HCT116 (cell line): Measurements from ENCODE around the gene MAML2. TPM values are rescaled to one million over a fixed set of nuclear protein-coding genes. Genes with fewer than 3 reads are reported as not detected.

Source experiments
- ATAC-seq: fragments of 200-7000 bp; cut with Tn5 transposase; 2 replicates; pipeline ENCODE4 v1.9.1; 2020; ENCODE audit warnings: mild to moderate bottlenecking, moderate library complexity
- BruUV-seq: library from RNA; stranded (reverse); fragments of 400-500 nt; replicated peaks from 2 replicates; lab custom pipeline; 2021; lab: Mats Ljungman, UMichigan
- CTCF ChIA-PET: fragments of 300-600 bp; sonication (Branson Sonifier 250); formaldehyde crosslinking; loops from one replicate; lab custom pipeline; 2021; ENCODE audit warnings: antibody characterized with exemption; lab: Charles Lee
- POLR2A ChIA-PET: fragments of 300-600, 350-600 bp; sonication (Branson Sonifier 250); formaldehyde crosslinking; loops from one replicate; lab custom pipeline; 2021; ENCODE audit warnings: antibody characterized with exemption; lab: Charles Lee
- RAD21 ChIA-PET, 2 experiments: fragments of 300-600 bp; sonication (Branson Sonifier 250); formaldehyde crosslinking; loops; one replicate each; lab custom pipeline; 2023; ENCODE audit warnings: low total read pairs in 2 of 2; ENCODE audit not compliant: uncharacterized antibody in 2 of 2, unreplicated experiment in 2 of 2, low non-redundant PET in 1 of 2; lab: Charles Lee
- DNase-seq: peaks from one replicate; pipeline ENCODE4 v3.0.0-alpha.2; 2010; ENCODE audit warnings: low read depth, low spot score
- H2AFZ ChIP-seq: fragments of 200-600 bp; shearing (Covaris generic), sonication (generic); 2 replicates; pipeline ENCODE4 v1.6.1; 2017; ENCODE audit warnings: low read depth, mixed run types, mixed read lengths, antibody characterized with exemption, low read length; ENCODE audit not compliant: poor library complexity, severe bottlenecking
- H3K27ac ChIP-seq: 2 replicates; pipeline ENCODE4 v1.5.1; 2012; ENCODE audit warnings: low read depth, low read length
- H3K27me3 ChIP-seq: fragments of 200-600 bp; sonication (generic); 2 replicates; pipeline ENCODE4 v1.6.1; 2016; ENCODE audit warnings: mixed run types, low read length, mixed read lengths; ENCODE audit not compliant: insufficient read depth
- H3K36me3 ChIP-seq, 2 experiments: fragments of 200-500 bp in 1 of 2; fragments of 200-600 bp in 1 of 2; sonication (Bioruptor generic) in 1 of 2; sonication (generic) in 1 of 2; 2 replicates each; pipeline versions ENCODE4 v1.5.1 to v1.6.1; 2014 to 2016; ENCODE audit warnings: low read length in 2 of 2, inconsistent platforms in 1 of 2, mixed read lengths in 1 of 2, mixed run types in 1 of 2; ENCODE audit not compliant: insufficient read depth in 2 of 2, control insufficient read depth in 1 of 2
- H3K4me1 ChIP-seq, 2 experiments: fragments of 200-600 bp in 1 of 2; sonication (generic) in 1 of 2; 2 replicates each; pipeline versions ENCODE4 v1.5.1 to v1.6.1; 2012 to 2017; ENCODE audit warnings: low read length in 2 of 2, inconsistent platforms in 1 of 2, mild to moderate bottlenecking in 1 of 2, mixed read lengths in 1 of 2, mixed run types in 1 of 2, moderate library complexity in 1 of 2; ENCODE audit not compliant: insufficient read depth in 2 of 2, control insufficient read depth in 1 of 2
- H3K4me2 ChIP-seq: fragments of 200-600 bp; sonication (generic); 2 replicates; pipeline ENCODE4 v1.6.1; 2017; ENCODE audit warnings: mixed run types, low read length, mixed read lengths
- H3K4me3 ChIP-seq, 2 experiments: fragments of 200-600 bp in 1 of 2; sonication (generic) in 1 of 2; replicated peaks in 1 of 2; 2 replicates each; pipeline ENCODE4 v1.5.1; 2011 to 2016; ENCODE audit warnings: low read length in 2 of 2, control low read depth in 1 of 2, low read depth in 1 of 2, mild to moderate bottlenecking in 1 of 2, mixed read lengths in 1 of 2, mixed run types in 1 of 2
- H3K79me2 ChIP-seq: fragments of 200-600 bp; sonication (generic); 2 replicates; pipeline ENCODE4 v1.6.1; 2017; ENCODE audit warnings: mild to moderate bottlenecking, mixed run types, low read length, moderate library complexity, mixed read lengths; ENCODE audit not compliant: insufficient read depth
- H3K9ac ChIP-seq: fragments of 200-600 bp; sonication (generic); 2 replicates; pipeline ENCODE4 v1.6.1; 2016; ENCODE audit warnings: low read length, mixed read lengths
- H3K9me2 ChIP-seq: fragments of 200-600 bp; sonication (generic), shearing (Covaris generic); 2 replicates; pipeline ENCODE4 v1.6.1; 2017; ENCODE audit warnings: mixed run types, mild to moderate bottlenecking, moderate library complexity; ENCODE audit not compliant: insufficient read depth
- H3K9me3 ChIP-seq, 2 experiments: fragments of 200-500 bp in 1 of 2; fragments of 200-600 bp in 1 of 2; sonication (Bioruptor generic) in 1 of 2; sonication (generic) in 1 of 2; 2 replicates each; pipeline ENCODE4 v1.6.1; 2014 to 2017; ENCODE audit warnings: low read length in 2 of 2, mixed read lengths in 2 of 2, inconsistent platforms in 1 of 2, low read depth in 1 of 2, mild to moderate bottlenecking in 1 of 2, mixed run types in 1 of 2, moderate library complexity in 1 of 2; ENCODE audit not compliant: control insufficient read depth in 1 of 2, insufficient read depth in 1 of 2
- H4K20me1 ChIP-seq: fragments of 200-600 bp; sonication (generic), shearing (Covaris generic); 2 replicates; pipeline ENCODE4 v1.6.1; 2017; ENCODE audit warnings: mixed run types, mild to moderate bottlenecking, moderate library complexity; ENCODE audit not compliant: insufficient read depth
- EGR1 ChIP-seq: IDR thresholded peaks from 2 replicates; pipeline ENCODE4 v1.6.1; 2012; ENCODE audit warnings: low read depth
- TCF7L2 ChIP-seq: IDR thresholded peaks from 2 replicates; pipeline ENCODE4 v1.7.0; 2011; ENCODE audit warnings: borderline replicate concordance, inconsistent platforms; ENCODE audit not compliant: insufficient read depth, insufficient read length; ENCODE audit errors: extremely low read depth
- intact Hi-C: fragments of 100-400 bp; cut with micrococcal nuclease; formaldehyde crosslinking; loops from 2 replicates; pipeline ENCODE4 v1.10.0; 2022
- total RNA-seq: library from RNA; stranded (reverse); gene quantifications from one replicate; pipeline ENCODE4 v1.2.1, GENCODE V29; 2021; ENCODE audit not compliant: unreplicated experiment
- TF ChIP-seq, protein P1 (sequence below): IDR thresholded peaks from 2 replicates; pipeline ENCODE4 v1.6.1; 2011; ENCODE audit warnings: mild to moderate bottlenecking, low read length, moderate library complexity; ENCODE audit not compliant: insufficient replicate concordance; ENCODE audit errors: extremely low read depth

Gene MAML2
- total RNA-seq, 1 experiment from 2014 or later = 2.6 TPM

DNA sequence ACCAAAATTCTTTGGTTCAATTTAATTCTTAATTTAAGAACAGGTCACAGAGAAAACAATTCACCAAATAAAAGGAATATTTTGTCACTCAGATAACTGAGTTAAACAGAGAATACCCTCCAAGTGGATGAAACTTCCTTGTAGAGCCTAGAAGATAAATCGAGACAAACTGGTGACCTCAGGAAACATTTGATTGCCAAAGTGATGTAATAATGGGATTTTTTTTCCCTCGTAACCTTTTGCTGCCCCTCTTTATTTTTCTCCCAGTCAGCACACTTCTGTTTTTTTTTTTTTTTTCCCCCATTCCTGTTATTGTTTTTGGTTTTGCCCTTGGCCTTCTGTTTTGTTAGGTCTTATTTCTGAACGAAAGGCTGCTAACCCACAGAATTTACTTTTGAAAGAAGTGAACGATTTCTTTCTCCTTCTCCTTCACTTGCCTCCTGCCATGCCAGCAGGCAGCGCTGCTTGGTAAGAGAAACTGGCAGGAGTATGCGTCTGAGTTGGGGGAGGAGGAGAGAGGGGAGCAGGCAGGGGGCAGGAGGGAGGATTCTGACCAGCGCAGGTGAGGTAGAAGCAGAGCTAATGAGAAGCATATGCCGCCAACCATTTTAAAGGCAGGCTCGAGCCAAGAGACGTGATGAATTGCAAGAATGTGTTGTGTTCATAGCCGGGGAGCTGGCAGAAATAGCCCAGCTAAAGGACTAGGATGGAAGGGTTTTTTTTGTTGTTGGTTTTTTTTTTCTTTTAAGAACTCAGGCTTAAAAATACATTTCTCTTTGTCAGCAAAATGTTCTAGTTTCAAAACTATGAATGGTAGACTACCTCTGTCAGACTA is 297.2 kb downstream of the MAML2 start:
- no peak for TF ChIP-seq TCF7L2
- no peaks in the 10 kb centered on the region for H3K9me3 ChIP-seq
- no peak overlapping the region for H2AFZ ChIP-seq
- H3K36me3 ChIP-seq = no peaks in the 10 kb centered on the region
- H4K20me1 ChIP-seq = no peaks in the 10 kb centered on the region
- no peaks in the 10 kb centered on the region for H3K9me2 ChIP-seq
- no peak overlapping the region for H3K9ac ChIP-seq
- no TSS peak for BruUV-seq
- intact Hi-C loops = no loop called here
- H3K4me1 ChIP-seq = no peaks in the 10 kb centered on the region
- no peak for ATAC-seq
- H3K79me2 ChIP-seq = no peaks in the 10 kb centered on the region
- ChIA-PET RAD21 (no interaction called here), CTCF (no interaction called here), POLR2A (interaction anchor here (1.1 kb wide), 1 partner anchor 10 kb away, joined by 3 read pairs; no protein-coding TSS in a partner anchor)
- no peak overlapping the region for H3K4me2 ChIP-seq
- no peaks in the 10 kb centered on the region for H3K27me3 ChIP-seq
- no peak overlapping the region for H3K4me3 ChIP-seq
- no peak for DNase-seq
- no peak overlapping the region for H3K27ac ChIP-seq

DNA sequence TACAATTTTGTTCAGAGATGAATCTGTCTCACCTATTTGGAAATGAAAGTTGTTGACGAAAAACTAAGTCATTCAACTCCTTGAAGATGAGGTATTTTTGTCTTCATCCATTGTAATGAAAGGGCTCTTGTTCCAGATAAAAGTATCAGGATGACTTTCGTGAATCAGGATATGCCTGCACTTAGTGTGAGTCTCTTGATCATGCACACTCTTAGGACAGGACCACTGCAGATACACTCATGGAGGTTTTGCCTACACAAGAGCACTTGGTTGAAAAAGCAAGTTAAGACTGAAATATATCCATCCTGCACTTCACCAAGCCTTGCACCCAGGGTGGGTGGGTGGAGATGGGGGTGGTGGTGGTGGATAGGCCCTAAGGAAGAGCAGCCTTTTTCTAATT is 298.2 kb downstream of the MAML2 start:
- Histone ChIP-seq H3K27ac (no peak overlapping the region), H3K4me3 (no peak overlapping the region), H3K4me1 (no peaks in the 10 kb centered on the region), H3K36me3 (no peaks in the 10 kb centered on the region), H3K79me2 (no peaks in the 10 kb centered on the region), H2AFZ (no peak overlapping the region), H3K9ac (no peak overlapping the region), H3K27me3 (no peaks in the 10 kb centered on the region), H3K9me2 (no peaks in the 10 kb centered on the region), H3K9me3 (no peaks in the 10 kb centered on the region), H3K4me2 (no peak overlapping the region), H4K20me1 (no peaks in the 10 kb centered on the region)
- TF ChIP-seq EGR1 = no peak
- TF ChIP-seq, protein P1, sequence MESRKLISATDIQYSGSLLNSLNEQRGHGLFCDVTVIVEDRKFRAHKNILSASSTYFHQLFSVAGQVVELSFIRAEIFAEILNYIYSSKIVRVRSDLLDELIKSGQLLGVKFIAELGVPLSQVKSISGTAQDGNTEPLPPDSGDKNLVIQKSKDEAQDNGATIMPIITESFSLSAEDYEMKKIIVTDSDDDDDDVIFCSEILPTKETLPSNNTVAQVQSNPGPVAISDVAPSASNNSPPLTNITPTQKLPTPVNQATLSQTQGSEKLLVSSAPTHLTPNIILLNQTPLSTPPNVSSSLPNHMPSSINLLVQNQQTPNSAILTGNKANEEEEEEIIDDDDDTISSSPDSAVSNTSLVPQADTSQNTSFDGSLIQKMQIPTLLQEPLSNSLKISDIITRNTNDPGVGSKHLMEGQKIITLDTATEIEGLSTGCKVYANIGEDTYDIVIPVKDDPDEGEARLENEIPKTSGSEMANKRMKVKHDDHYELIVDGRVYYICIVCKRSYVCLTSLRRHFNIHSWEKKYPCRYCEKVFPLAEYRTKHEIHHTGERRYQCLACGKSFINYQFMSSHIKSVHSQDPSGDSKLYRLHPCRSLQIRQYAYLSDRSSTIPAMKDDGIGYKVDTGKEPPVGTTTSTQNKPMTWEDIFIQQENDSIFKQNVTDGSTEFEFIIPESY = no peak
- ChIA-PET CTCF (no interaction called here), RAD21 (no interaction called here), POLR2A (no interaction called here)
- ATAC-seq (no peak), DNase-seq (no peak)
- intact Hi-C loops = no loop called here
- no TSS peak for BruUV-seq
